ENCODE measurements around the gene TBC1D5.

- TF ChIP-seq, protein P1, sequence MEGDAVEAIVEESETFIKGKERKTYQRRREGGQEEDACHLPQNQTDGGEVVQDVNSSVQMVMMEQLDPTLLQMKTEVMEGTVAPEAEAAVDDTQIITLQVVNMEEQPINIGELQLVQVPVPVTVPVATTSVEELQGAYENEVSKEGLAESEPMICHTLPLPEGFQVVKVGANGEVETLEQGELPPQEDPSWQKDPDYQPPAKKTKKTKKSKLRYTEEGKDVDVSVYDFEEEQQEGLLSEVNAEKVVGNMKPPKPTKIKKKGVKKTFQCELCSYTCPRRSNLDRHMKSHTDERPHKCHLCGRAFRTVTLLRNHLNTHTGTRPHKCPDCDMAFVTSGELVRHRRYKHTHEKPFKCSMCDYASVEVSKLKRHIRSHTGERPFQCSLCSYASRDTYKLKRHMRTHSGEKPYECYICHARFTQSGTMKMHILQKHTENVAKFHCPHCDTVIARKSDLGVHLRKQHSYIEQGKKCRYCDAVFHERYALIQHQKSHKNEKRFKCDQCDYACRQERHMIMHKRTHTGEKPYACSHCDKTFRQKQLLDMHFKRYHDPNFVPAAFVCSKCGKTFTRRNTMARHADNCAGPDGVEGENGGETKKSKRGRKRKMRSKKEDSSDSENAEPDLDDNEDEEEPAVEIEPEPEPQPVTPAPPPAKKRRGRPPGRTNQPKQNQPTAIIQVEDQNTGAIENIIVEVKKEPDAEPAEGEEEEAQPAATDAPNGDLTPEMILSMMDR (IDR thresholded peaks at IDR 0.05): no peak
- no peak for TF ChIP-seq POLR2AphosphoS5 (IDR thresholded peaks at IDR 0.05; ENCODE audit: low read depth, low read length)
- TF ChIP-seq, protein P2, sequence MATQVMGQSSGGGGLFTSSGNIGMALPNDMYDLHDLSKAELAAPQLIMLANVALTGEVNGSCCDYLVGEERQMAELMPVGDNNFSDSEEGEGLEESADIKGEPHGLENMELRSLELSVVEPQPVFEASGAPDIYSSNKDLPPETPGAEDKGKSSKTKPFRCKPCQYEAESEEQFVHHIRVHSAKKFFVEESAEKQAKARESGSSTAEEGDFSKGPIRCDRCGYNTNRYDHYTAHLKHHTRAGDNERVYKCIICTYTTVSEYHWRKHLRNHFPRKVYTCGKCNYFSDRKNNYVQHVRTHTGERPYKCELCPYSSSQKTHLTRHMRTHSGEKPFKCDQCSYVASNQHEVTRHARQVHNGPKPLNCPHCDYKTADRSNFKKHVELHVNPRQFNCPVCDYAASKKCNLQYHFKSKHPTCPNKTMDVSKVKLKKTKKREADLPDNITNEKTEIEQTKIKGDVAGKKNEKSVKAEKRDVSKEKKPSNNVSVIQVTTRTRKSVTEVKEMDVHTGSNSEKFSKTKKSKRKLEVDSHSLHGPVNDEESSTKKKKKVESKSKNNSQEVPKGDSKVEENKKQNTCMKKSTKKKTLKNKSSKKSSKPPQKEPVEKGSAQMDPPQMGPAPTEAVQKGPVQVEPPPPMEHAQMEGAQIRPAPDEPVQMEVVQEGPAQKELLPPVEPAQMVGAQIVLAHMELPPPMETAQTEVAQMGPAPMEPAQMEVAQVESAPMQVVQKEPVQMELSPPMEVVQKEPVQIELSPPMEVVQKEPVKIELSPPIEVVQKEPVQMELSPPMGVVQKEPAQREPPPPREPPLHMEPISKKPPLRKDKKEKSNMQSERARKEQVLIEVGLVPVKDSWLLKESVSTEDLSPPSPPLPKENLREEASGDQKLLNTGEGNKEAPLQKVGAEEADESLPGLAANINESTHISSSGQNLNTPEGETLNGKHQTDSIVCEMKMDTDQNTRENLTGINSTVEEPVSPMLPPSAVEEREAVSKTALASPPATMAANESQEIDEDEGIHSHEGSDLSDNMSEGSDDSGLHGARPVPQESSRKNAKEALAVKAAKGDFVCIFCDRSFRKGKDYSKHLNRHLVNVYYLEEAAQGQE (IDR thresholded peaks at IDR 0.05; ENCODE audit: insufficient read depth in 1 of 2, low read depth in 2 of 2, low read length in 1 of 2): no peak
- TF ChIP-seq SIN3A (IDR thresholded peaks at IDR 0.05; ENCODE audit: borderline replicate concordance, insufficient read depth, low read depth, low read length): no peak
- no peak for TF ChIP-seq TCF7L2 (IDR thresholded peaks at IDR 0.05; ENCODE audit: low read depth, low read length)
Observed at GRCh38 chr3:17300441-17300840, 442.0 kb downstream of the TBC1D5 start.

Data from Panc1 (cell line).